ENCODE measurements around the gene TMPRSS9.
"Not testable (repeated sequence)": the region's sequence is repeated elsewhere in the genome, so short reads cannot be mapped to it uniquely, and the experiment has no call there.

TMPRSS9 gene

GRCh38 chr19:2342656-2343288, 17.3 kb upstream of the TMPRSS9 start:
- DNase-seq (ENCODE audit: low read depth in 2 of 2), result no peak

GRCh38 chr19:2343289-2343982, 16.6 kb upstream of the TMPRSS9 start:
- DNase-seq (ENCODE audit: low read depth in 2 of 2), result no peak

- DNase-seq (ENCODE audit: low read depth in 2 of 2), result no peak
Observed at GRCh38 chr19:2344381-2344870, 15.6 kb upstream of the TMPRSS9 start.

- DNase-seq (ENCODE audit: low read depth in 2 of 2), result no peak
Observed at GRCh38 chr19:2345076-2345475, 15.0 kb upstream of the TMPRSS9 start.

GRCh38 chr19:2345794-2346663, 14.0 kb upstream of the TMPRSS9 start:
- no peak for DNase-seq (ENCODE audit: low read depth in 2 of 2)

GRCh38 chr19:2349818-2350217, 10.2 kb upstream of the TMPRSS9 start:
- not testable (repeated sequence) for DNase-seq (ENCODE audit: low read depth in 2 of 2)

GRCh38 chr19:2350656-2351055, 9.4 kb upstream of the TMPRSS9 start:
- no peak for DNase-seq (ENCODE audit: low read depth in 2 of 2)

- DNase-seq (ENCODE audit: low read depth in 2 of 2), result no peak
Observed at GRCh38 chr19:2351591-2351990, 8.5 kb upstream of the TMPRSS9 start.

GRCh38 chr19:2352121-2352520, 7.9 kb upstream of the TMPRSS9 start:
- DNase-seq (ENCODE audit: low read depth in 2 of 2), result no peak

GRCh38 chr19:2353159-2353886, 6.7 kb upstream of the TMPRSS9 start:
- no peak for DNase-seq (ENCODE audit: low read depth in 2 of 2)

GRCh38 chr19:2353887-2354592, 6.0 kb upstream of the TMPRSS9 start:
- DNase-seq (ENCODE audit: low read depth in 2 of 2), result no peak

- DNase-seq (ENCODE audit: low read depth in 2 of 2), result no peak
Observed at GRCh38 chr19:2354670-2355069, 5.4 kb upstream of the TMPRSS9 start.

GRCh38 chr19:2355168-2356035, 4.7 kb upstream of the TMPRSS9 start:
- DNase-seq (ENCODE audit: low read depth in 2 of 2), result no peak

- DNase-seq (ENCODE audit: low read depth in 2 of 2), result no peak
Observed at GRCh38 chr19:2356036-2356646, 3.9 kb upstream of the TMPRSS9 start.

GRCh38 chr19:2357279-2358206, 2.5 kb upstream of the TMPRSS9 start:
- no peak for DNase-seq (ENCODE audit: low read depth in 2 of 2)

GRCh38 chr19:2358548-2359173, 1.4 kb upstream of the TMPRSS9 start:
- no peak for DNase-seq (ENCODE audit: low read depth in 2 of 2)

GRCh38 chr19:2360833-2361232, 768 bp downstream of the TMPRSS9 start:
- DNase-seq (ENCODE audit: low read depth in 2 of 2), result no peak

Measured in stimulated activated CD4-positive, alpha-beta T cell treated with anti-CD3 and anti-CD28 coated beads, Interleukin-1b, Interleukin-23, amount 100 ng/mL, for 1 hour (primary cell).